HepG2 (cell line): Measurements from ENCODE around the gene FN1. TPM values are rescaled to one million over a fixed set of nuclear protein-coding genes. Genes with fewer than 3 reads are reported as not detected.

Source experiments
- CREB3 ChIP-seq: sonication (generic); formaldehyde crosslinking; IDR thresholded peaks from 2 replicates; pipeline ENCODE4 v1.5.0; 2020; ENCODE audit warnings: missing genetic modification reagents
- FOXO1 ChIP-seq: sonication (generic); formaldehyde crosslinking; IDR thresholded peaks from 2 replicates; pipeline ENCODE4 v1.4.0; 2020; ENCODE audit warnings: missing genetic modification reagents
- HOXA5 ChIP-seq: sonication (generic); formaldehyde crosslinking; IDR thresholded peaks from 2 replicates; pipeline ENCODE4 v1.4.0; 2020; ENCODE audit warnings: missing genetic modification reagents
- LCORL ChIP-seq, 2 experiments: fragments of 450-650 bp in 1 of 2; sonication (generic) in 1 of 2; formaldehyde crosslinking in 1 of 2; IDR thresholded peaks; 2 replicates each; pipeline versions ENCODE4 v1.5.0 to v1.6.1; 2017 to 2020; ENCODE audit warnings: antibody characterized with exemption in 1 of 2, missing genetic modification reagents in 1 of 2
- TP53 ChIP-seq: sonication (generic); formaldehyde crosslinking; conservative IDR thresholded peaks from 2 replicates; pipeline ENCODE4 v1.4.0; 2020; ENCODE audit warnings: missing genetic modification reagents
- ZNF670 ChIP-seq: sonication (generic); formaldehyde crosslinking; IDR thresholded peaks from 2 replicates; pipeline ENCODE4 v1.8.0; 2022; ENCODE audit warnings: mild to moderate bottlenecking, missing genetic modification reagents, borderline replicate concordance
- ZNF782 ChIP-seq: sonication (generic); formaldehyde crosslinking; IDR thresholded peaks from 2 replicates; pipeline ENCODE4 v1.4.0; 2020; ENCODE audit warnings: missing genetic modification reagents, mild to moderate bottlenecking, borderline replicate concordance
- polyA plus RNA-seq, 8 experiments: library from polyadenylated mRNA; depleted of rRNA in 3 of 8; stranded (reverse) in 7 of 8; unstranded in 1 of 8; fragments of >200 nt; fragmentation: Illumina TruSeq in 4 of 8; extraction: Trizol in 4 of 8; gene quantifications; 2 replicates each; pipeline versions ENCODE4 v1.2.1 to v1.2.3, GENCODE V29; 2011 to 2016; ENCODE audit warnings: low read depth in 4 of 8, missing spikeins in 1 of 8, mixed read lengths in 1 of 8; ENCODE audit not compliant: insufficient read depth in 1 of 8
- total RNA-seq, 5 experiments: library from RNA; depleted of rRNA; stranded (reverse); fragments of >200 nt; fragmentation: Illumina TruSeq; extraction: Trizol; gene quantifications; 2 replicates each; pipeline ENCODE4 v1.2.3, GENCODE V29; 2016; ENCODE audit warnings: low read depth in 1 of 5
- TF ChIP-seq, protein P1 (sequence below), 2 experiments: sonication (generic) in 1 of 2; formaldehyde crosslinking in 1 of 2; IDR thresholded peaks; 2 replicates each; pipeline versions ENCODE4 v1.6.1 to v1.9.0; 2014 to 2022; ENCODE audit warnings: antibody characterized with exemption in 1 of 2, borderline replicate concordance in 1 of 2, inconsistent platforms in 1 of 2, low read depth in 1 of 2, missing genetic modification reagents in 1 of 2
- TF ChIP-seq, protein P2 (sequence below): sonication (generic); formaldehyde crosslinking; IDR thresholded peaks from 2 replicates; pipeline ENCODE4 v1.4.0; 2020; ENCODE audit warnings: missing genetic modification reagents, low read depth, mild to moderate bottlenecking, borderline replicate concordance
- TF ChIP-seq, protein P3 (sequence below), 2 experiments: sonication (generic) in 1 of 2; formaldehyde crosslinking in 1 of 2; IDR thresholded peaks; 2 replicates each; pipeline versions ENCODE4 v1.4.0 to v1.6.1; 2018 to 2020; ENCODE audit warnings: missing genetic modification reagents in 2 of 2, borderline replicate concordance in 1 of 2, low read depth in 1 of 2, mild to moderate bottlenecking in 1 of 2, missing biosample characterization in 1 of 2

The FN1 gene
- total and polyA plus RNA-seq, 2 of the 13 experiments (the other 11 are each of a cell fraction or from before 2014, with no cell fraction given) = 1,847 to 6,471 TPM

DNA sequence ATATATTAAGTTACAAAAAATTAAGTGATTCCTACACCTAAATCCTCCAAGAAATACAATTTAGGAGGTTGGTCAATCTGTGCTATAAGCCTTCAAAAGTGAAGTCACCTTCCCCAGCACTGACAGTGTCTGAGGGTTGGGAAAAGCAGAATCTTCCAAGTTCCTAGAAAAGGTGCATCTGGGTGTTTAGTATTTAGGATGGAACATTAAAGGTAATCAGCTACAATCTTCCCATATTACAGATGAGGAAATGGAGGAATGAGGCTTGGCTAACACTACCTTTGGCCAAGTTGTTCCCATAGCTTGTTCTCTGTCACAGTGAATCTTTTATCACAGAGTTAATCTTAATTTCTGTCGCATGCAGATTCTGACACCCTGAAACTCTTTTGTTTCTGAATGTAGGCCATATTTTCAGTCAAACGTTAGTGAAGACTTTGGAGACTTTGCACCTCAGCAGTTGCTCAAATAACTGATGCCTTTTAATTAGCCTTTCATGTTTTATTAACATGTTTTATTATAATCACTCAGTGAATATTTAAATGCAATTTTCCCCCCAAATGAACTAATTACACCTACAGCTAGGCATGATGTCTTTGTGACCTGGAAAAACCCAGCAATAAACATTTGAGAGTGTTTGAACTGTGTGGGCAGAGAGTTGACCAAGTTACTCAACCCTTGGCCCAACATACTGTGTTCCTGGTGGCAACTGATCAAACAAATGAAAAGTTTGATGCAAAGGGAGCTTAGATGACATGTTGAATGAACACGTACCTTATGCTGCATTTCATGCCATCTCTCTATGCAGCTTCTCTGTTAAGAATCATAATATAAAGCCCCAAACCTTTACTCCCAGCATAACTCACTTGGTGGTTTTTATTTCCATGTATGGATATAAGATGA lies 17.6 kb downstream of the FN1 start (continued):
- TF ChIP-seq CREB3 (CRISPR knock-in tag) (no peak), ZNF782 (CRISPR knock-in tag) (no peak), HOXA5 (CRISPR knock-in tag) (no peak), FOXO1 (CRISPR knock-in tag) (peak; percentile 80; the same call in 1 of the 2 replicates), TP53 (no peak), LCORL (IDR thresholded peaks at IDR 0.05) (no peak), LCORL (CRISPR knock-in tag; IDR thresholded peaks at IDR 0.05) (no peak), ZNF670 (CRISPR knock-in tag) (peak; percentile 25; the same call in 1 of the 2 replicates)
- TF ChIP-seq, protein P1, sequence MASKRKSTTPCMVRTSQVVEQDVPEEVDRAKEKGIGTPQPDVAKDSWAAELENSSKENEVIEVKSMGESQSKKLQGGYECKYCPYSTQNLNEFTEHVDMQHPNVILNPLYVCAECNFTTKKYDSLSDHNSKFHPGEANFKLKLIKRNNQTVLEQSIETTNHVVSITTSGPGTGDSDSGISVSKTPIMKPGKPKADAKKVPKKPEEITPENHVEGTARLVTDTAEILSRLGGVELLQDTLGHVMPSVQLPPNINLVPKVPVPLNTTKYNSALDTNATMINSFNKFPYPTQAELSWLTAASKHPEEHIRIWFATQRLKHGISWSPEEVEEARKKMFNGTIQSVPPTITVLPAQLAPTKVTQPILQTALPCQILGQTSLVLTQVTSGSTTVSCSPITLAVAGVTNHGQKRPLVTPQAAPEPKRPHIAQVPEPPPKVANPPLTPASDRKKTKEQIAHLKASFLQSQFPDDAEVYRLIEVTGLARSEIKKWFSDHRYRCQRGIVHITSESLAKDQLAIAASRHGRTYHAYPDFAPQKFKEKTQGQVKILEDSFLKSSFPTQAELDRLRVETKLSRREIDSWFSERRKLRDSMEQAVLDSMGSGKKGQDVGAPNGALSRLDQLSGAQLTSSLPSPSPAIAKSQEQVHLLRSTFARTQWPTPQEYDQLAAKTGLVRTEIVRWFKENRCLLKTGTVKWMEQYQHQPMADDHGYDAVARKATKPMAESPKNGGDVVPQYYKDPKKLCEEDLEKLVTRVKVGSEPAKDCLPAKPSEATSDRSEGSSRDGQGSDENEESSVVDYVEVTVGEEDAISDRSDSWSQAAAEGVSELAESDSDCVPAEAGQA (IDR thresholded peaks at IDR 0.05; ENCODE audit: low read depth) = no peak
- TF ChIP-seq, protein P1 (CRISPR knock-in tag; IDR thresholded peaks at IDR 0.05; ENCODE audit: borderline replicate concordance) = no peak
- TF ChIP-seq, protein P2, sequence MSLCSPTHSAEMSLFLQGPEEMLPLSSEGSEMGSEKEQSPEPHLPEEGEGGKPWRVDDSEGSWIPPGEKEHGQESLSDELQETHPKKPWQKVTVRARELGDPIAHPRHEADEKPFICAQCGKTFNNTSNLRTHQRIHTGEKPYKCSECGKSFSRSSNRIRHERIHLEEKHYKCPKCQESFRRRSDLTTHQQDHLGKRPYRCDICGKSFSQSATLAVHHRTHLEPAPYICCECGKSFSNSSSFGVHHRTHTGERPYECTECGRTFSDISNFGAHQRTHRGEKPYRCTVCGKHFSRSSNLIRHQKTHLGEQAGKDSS = no peak
- TF ChIP-seq, protein P3, sequence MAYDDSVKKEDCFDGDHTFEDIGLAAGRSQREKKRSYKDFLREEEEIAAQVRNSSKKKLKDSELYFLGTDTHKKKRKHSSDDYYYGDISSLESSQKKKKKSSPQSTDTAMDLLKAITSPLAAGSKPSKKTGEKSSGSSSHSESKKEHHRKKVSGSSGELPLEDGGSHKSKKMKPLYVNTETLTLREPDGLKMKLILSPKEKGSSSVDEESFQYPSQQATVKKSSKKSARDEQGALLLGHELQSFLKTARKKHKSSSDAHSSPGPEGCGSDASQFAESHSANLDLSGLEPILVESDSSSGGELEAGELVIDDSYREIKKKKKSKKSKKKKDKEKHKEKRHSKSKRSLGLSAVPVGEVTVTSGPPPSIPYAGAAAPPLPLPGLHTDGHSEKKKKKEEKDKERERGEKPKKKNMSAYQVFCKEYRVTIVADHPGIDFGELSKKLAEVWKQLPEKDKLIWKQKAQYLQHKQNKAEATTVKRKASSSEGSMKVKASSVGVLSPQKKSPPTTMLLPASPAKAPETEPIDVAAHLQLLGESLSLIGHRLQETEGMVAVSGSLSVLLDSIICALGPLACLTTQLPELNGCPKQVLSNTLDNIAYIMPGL (CRISPR knock-in tag; IDR thresholded peaks at IDR 0.05; ENCODE audit: borderline replicate concordance in 1 of 2, low read depth in 1 of 2) = no peak
